Lung (tissue), 12 donors: ENCODE results near the gene AXIN1. TPM values are rescaled to one million over a fixed set of nuclear protein-coding genes. Genes with fewer than 3 reads are reported as not detected.

Experiments used
- ATAC-seq: fragments of 200-7000 bp; cut with Tn5 transposase; one replicate; pipeline ENCODE4 v1.9.1; 2020; ENCODE audit warnings: moderate number of reproducible peaks; ENCODE audit not compliant: insufficient read depth, low FRiP score
- DNase-seq, 3 donors: peaks; one replicate each; pipeline ENCODE4 v3.0.0-alpha.2; 2013 to 2017
- H3K27ac ChIP-seq, 2 donors: one replicate each; pipeline ENCODE4 v1.5.1; 2013; ENCODE audit warnings: mild to moderate bottlenecking in 2 of 2, moderate library complexity in 2 of 2, control low read depth in 1 of 2, inconsistent platforms in 1 of 2, low read depth in 1 of 2, low read length in 1 of 2
- H3K27me3 ChIP-seq, 3 donors: one replicate each; pipeline ENCODE4 v1.5.1; 2013; ENCODE audit warnings: low read length in 2 of 3; ENCODE audit not compliant: control insufficient read depth in 3 of 3, insufficient read depth in 3 of 3
- H3K36me3 ChIP-seq, 4 donors: one replicate each; pipeline ENCODE4 v1.5.1; 2013; ENCODE audit warnings: low read length in 4 of 4, mild to moderate bottlenecking in 1 of 4, moderate library complexity in 1 of 4; ENCODE audit not compliant: control insufficient read depth in 4 of 4, insufficient read depth in 4 of 4
- H3K4me1 ChIP-seq, 5 donors: one replicate each; pipeline ENCODE4 v1.5.1; 2013; ENCODE audit warnings: low read length in 5 of 5, mild to moderate bottlenecking in 2 of 5, moderate library complexity in 1 of 5; ENCODE audit not compliant: control insufficient read depth in 5 of 5, insufficient read depth in 5 of 5
- H3K4me3 ChIP-seq: one replicate; pipeline ENCODE4 v1.5.1; 2013; ENCODE audit warnings: mild to moderate bottlenecking, control low read depth, moderate library complexity
- H3K9ac ChIP-seq, 2 donors: one replicate each; pipeline ENCODE4 v1.5.1; 2013; ENCODE audit warnings: low read length in 2 of 2, control low read depth in 1 of 2; ENCODE audit not compliant: insufficient read depth in 1 of 2
- H3K9me3 ChIP-seq, 4 donors: one replicate each; pipeline ENCODE4 v1.5.1; 2013; ENCODE audit warnings: low read length in 3 of 4, mild to moderate bottlenecking in 1 of 4, moderate library complexity in 1 of 4; ENCODE audit not compliant: control insufficient read depth in 4 of 4, insufficient read depth in 3 of 4
- CTCF ChIP-seq: IDR thresholded peaks from 2 replicates; pipeline ENCODE4 v1.5.1; 2012; ENCODE audit warnings: mild to moderate bottlenecking; ENCODE audit errors: control extremely low read depth, extremely low read depth
- WGBS, 2 donors: extraction: QIAGEN DNeasy Blood & Tissue Kit; methylation state at CpG; one replicate each; pipeline ENCODE4 v1.1.7; 2013; 5-methylcytosine and 5-hydroxymethylcytosine counted together
- polyA plus RNA-seq, 2 donors: library from polyadenylated mRNA; stranded (reverse); fragments of 200-250 nt; gene quantifications; one replicate each; pipeline ENCODE4 v1.2.1, GENCODE V29; 2013
- total RNA-seq, 2 donors: library from RNA; depleted of rRNA in 1 of 2; stranded (reverse); fragments of >200 nt in 1 of 2; gene quantifications; one replicate each; pipeline ENCODE4 v1.2.1, GENCODE V29; 2014 to 2021
- donor health status: control.
- donor health status: control.
- donor health status: Bipolar disorder and iron deficiency.
- donor health status: healthy.
- donor health status: DM: yes; HTN: yes; CAD: no.

AXIN1 gene
- total and polyA plus RNA-seq, 4 donors: 16.9 to 25.9 (median 19.4) TPM

GRCh38 chr16:276426-277077, 76.0 kb downstream of the AXIN1 start:
- peak; percentile 54 to 76 (median 71) for DNase-seq
- no peak overlapping the region for H3K4me3 ChIP-seq
- WGBS, 2 donors: 77 to 86% methylated on average over 20 of the region's 20 CpGs
- H3K27me3 ChIP-seq: peaks cover 6 to 30% (median 7%) of the 10 kb centered on the region in 3 donors
- H3K9me3 ChIP-seq: peaks cover 0 to 1% (median 0%) of the 10 kb centered on the region in 4 donors
- H3K9ac ChIP-seq: no peak overlapping the region
- no peak for TF ChIP-seq CTCF
- H3K27ac ChIP-seq: peak overlapping the region in 1 of 2 donors; percentile 34
- H3K4me1 ChIP-seq: peaks cover 0 to 20% (median 0%) of the 10 kb centered on the region in 5 donors
- no peaks in the 10 kb centered on the region for H3K36me3 ChIP-seq
- no peak for ATAC-seq

GRCh38 chr16:275786-276232, 76.7 kb downstream of the AXIN1 start, which contains the start of gene RGS11:
TSS of gene RGS11 (minus strand) at chr16:275944. CDS start at chr16:275911, 33 bp downstream.
- DNase-seq (no peak), ATAC-seq (no peak)
- Histone ChIP-seq H3K4me3 (peak within 1 kb of the TSS; percentile 45), H3K9ac (no peak within 1 kb of the TSS), H3K27ac (peak within 1 kb of the TSS in 1 of 2 donors; percentile 34), H3K27me3 (peaks cover 3 to 23% (median 7%) of the 10 kb centered on the region in 3 donors), H3K36me3 (no peaks in the 10 kb centered on the region), H3K9me3 (peaks cover 0 to 1% (median 0%) of the 10 kb centered on the region in 4 donors), H3K4me1 (peaks cover 0 to 17% (median 0%) of the 10 kb centered on the region in 5 donors)
- WGBS, 2 donors: 3 to 7% methylated on average over 18 to 56 of the region's 56 CpGs
- TF ChIP-seq CTCF: no peak

- H3K4me1 ChIP-seq: peaks cover 0 to 14% (median 0%) of the 10 kb centered on the region in 5 donors
- peaks cover 3 to 23% (median 7%) of the 10 kb centered on the region in 3 donors for H3K27me3 ChIP-seq
- peak overlapping the region; percentile 45 for H3K4me3 ChIP-seq
- H3K27ac ChIP-seq: no peak overlapping the region
- H3K9ac ChIP-seq: no peak overlapping the region
- no peaks in the 10 kb centered on the region for H3K36me3 ChIP-seq
- peaks cover 0 to 1% (median 0%) of the 10 kb centered on the region in 4 donors for H3K9me3 ChIP-seq
- DNase-seq (no peak), ATAC-seq (peak; percentile 32)
- WGBS, 2 donors: 2 to 4% methylated on average over 45 to 58 of the region's 58 CpGs
- TF ChIP-seq CTCF: no peak
Measured at GRCh38 chr16:275041-275641, 77.4 kb downstream of the AXIN1 start.
